GM12864 (cell line): ENCODE results near the gene UBN1.

Experiments used
- DNase-seq: peaks from one replicate; pipeline ENCODE4 v3.0.0-alpha.2; 2011; ENCODE audit warnings: low read depth
- H3K4me3 ChIP-seq: 2 replicates; pipeline ENCODE4 v1.5.1; 2011; ENCODE audit warnings: mild to moderate bottlenecking, low read depth, low read length, control low read depth
- CTCF ChIP-seq: IDR thresholded peaks from 2 replicates; pipeline ENCODE4 v1.5.1; 2011; ENCODE audit warnings: low read depth, mild to moderate bottlenecking, moderate library complexity, low read length, control low read depth, inconsistent platforms; ENCODE audit errors: missing control alignments

The UBN1 gene

GRCh38 chr16:4897328-4897727 lies 50.0 kb downstream of the UBN1 start:
- H3K4me3 ChIP-seq: no peak overlapping the region
- no peak for DNase-seq
- no peak for TF ChIP-seq CTCF

- no peak overlapping the region for H3K4me3 ChIP-seq
- no peak for TF ChIP-seq CTCF
- DNase-seq: no peak
These were observed 51.7 kb downstream of the UBN1 start for GRCh38 chr16:4898811-4899473.

- DNase-seq: no peak
- H3K4me3 ChIP-seq: no peak overlapping the region
- no peak for TF ChIP-seq CTCF
These were observed 52.2 kb downstream of the UBN1 start for GRCh38 chr16:4899474-4899846.

GRCh38 chr16:4900036-4900435 lies 52.8 kb downstream of the UBN1 start:
- TF ChIP-seq CTCF: no peak
- DNase-seq: no peak
- no peak overlapping the region for H3K4me3 ChIP-seq

- TF ChIP-seq CTCF: no peak
- H3K4me3 ChIP-seq: no peak overlapping the region
- no peak for DNase-seq
These were observed 53.5 kb downstream of the UBN1 start for GRCh38 chr16:4900750-4901149.

GRCh38 chr16:4902038-4902437 lies 54.8 kb downstream of the UBN1 start:
- DNase-seq: no peak
- no peak overlapping the region for H3K4me3 ChIP-seq
- TF ChIP-seq CTCF: no peak
